IPS DF 4.7 (cell line): Measurements from ENCODE around the gene IVD.
A peak's percentile ranks its signal among the peaks of the same experiment; 100 is the strongest.
"Not testable (repeated sequence)": the region's sequence is repeated elsewhere in the genome, so short reads cannot be mapped to it uniquely, and the experiment has no call there.

Experiments
- DNase-seq: peaks from one replicate; pipeline ENCODE4 v3.0.0-alpha.2; 2013; ENCODE audit warnings: low spot score; ENCODE audit errors: extremely low read depth

IVD gene

GRCh38 chr15:40438712-40439111 is 33.1 kb downstream of the IVD start:
- DNase-seq, result no peak

GRCh38 chr15:40439461-40439959 is 33.9 kb downstream of the IVD start:
- peak; percentile 62 for DNase-seq

- DNase-seq, result no peak
These were observed 34.6 kb downstream of the IVD start for GRCh38 chr15:40439960-40440742.

- DNase-seq, result peak; percentile 58
These were observed 35.4 kb downstream of the IVD start, which contains the start of gene BAHD1 for GRCh38 chr15:40440743-40441564. BAHD1 (plus strand) TSS chr15:40440953; CDS start chr15:40458465, 17,512 bp downstream.

GRCh38 chr15:40441565-40442531 is 36.3 kb downstream of the IVD start:
- DNase-seq, result no peak

GRCh38 chr15:40443255-40443654 is 37.7 kb downstream of the IVD start:
- no peak for DNase-seq

- DNase-seq, result no peak
These were observed 38.3 kb downstream of the IVD start for GRCh38 chr15:40443846-40444245.

GRCh38 chr15:40444736-40445135 is 39.1 kb downstream of the IVD start:
- no peak for DNase-seq

GRCh38 chr15:40445421-40445922 is 39.9 kb downstream of the IVD start:
- no peak for DNase-seq

GRCh38 chr15:40446144-40446543 is 40.5 kb downstream of the IVD start:
- DNase-seq, result no peak

GRCh38 chr15:40448354-40448753 is 42.8 kb downstream of the IVD start:
- no peak for DNase-seq

- DNase-seq, result no peak
These were observed 43.7 kb downstream of the IVD start for GRCh38 chr15:40449275-40449674.

- no peak for DNase-seq
These were observed 44.5 kb downstream of the IVD start for GRCh38 chr15:40450047-40450446.

GRCh38 chr15:40451527-40452158 is 46.0 kb downstream of the IVD start:
- no peak for DNase-seq

GRCh38 chr15:40452296-40453090 is 46.9 kb downstream of the IVD start:
- DNase-seq, result no peak

- DNase-seq, result not testable (repeated sequence)
These were observed 48.3 kb downstream of the IVD start for GRCh38 chr15:40453941-40454340.

- no peak for DNase-seq
These were observed 49.4 kb downstream of the IVD start for GRCh38 chr15:40454904-40455391.

GRCh38 chr15:40456299-40456712 is 50.7 kb downstream of the IVD start:
- DNase-seq, result no peak

- no peak for DNase-seq
These were observed 51.1 kb downstream of the IVD start for GRCh38 chr15:40456738-40457137.
